GM06990 (cell line): ENCODE measurements around the gene KMO.

Source experiments
- DNase-seq: peaks from one replicate; pipeline ENCODE4 v3.0.0-alpha.2; 2011; ENCODE audit not compliant: insufficient read length; ENCODE audit errors: extremely low read depth
- H3K27me3 ChIP-seq: replicated peaks from 2 replicates; pipeline ENCODE4 v1.6.0; 2011; ENCODE audit warnings: low read length; ENCODE audit not compliant: control insufficient read depth, insufficient read depth
- H3K36me3 ChIP-seq: 2 replicates; pipeline ENCODE4 v1.5.1; 2011; ENCODE audit warnings: low read length; ENCODE audit not compliant: control insufficient read depth, insufficient read depth
- H3K4me3 ChIP-seq: replicated peaks from 2 replicates; pipeline ENCODE4 v1.5.1; 2011; ENCODE audit warnings: low read depth, mild to moderate bottlenecking, control low read depth, low read length
- TF ChIP-seq, protein P1 (sequence below): IDR thresholded peaks from 2 replicates; pipeline ENCODE4 v1.5.1; 2011; ENCODE audit warnings: low read length, control low read depth, mild to moderate bottlenecking, inconsistent platforms; ENCODE audit not compliant: insufficient read depth, poor library complexity, severe bottlenecking

Gene KMO

GRCh38 chr1:241519308-241520079, 12.7 kb upstream of the KMO start, which contains the start of gene FH:
TSS of gene FH (minus strand) at chr1:241519755. CDS start at chr1:241519722, 33 bp downstream.
- peak within 1 kb of the TSS; percentile 82 for H3K4me3 ChIP-seq
- TF ChIP-seq, protein P1, sequence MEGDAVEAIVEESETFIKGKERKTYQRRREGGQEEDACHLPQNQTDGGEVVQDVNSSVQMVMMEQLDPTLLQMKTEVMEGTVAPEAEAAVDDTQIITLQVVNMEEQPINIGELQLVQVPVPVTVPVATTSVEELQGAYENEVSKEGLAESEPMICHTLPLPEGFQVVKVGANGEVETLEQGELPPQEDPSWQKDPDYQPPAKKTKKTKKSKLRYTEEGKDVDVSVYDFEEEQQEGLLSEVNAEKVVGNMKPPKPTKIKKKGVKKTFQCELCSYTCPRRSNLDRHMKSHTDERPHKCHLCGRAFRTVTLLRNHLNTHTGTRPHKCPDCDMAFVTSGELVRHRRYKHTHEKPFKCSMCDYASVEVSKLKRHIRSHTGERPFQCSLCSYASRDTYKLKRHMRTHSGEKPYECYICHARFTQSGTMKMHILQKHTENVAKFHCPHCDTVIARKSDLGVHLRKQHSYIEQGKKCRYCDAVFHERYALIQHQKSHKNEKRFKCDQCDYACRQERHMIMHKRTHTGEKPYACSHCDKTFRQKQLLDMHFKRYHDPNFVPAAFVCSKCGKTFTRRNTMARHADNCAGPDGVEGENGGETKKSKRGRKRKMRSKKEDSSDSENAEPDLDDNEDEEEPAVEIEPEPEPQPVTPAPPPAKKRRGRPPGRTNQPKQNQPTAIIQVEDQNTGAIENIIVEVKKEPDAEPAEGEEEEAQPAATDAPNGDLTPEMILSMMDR: no peak

GRCh38 chr1:241520080-241520465, 12.1 kb upstream of the KMO start:
- H3K27me3 ChIP-seq: no peaks in the 10 kb centered on the region
- H3K4me3 ChIP-seq: peak overlapping the region; percentile 58
- DNase-seq: no peak
- no peaks in the 10 kb centered on the region for H3K36me3 ChIP-seq
- TF ChIP-seq, protein P1: no peak

More at GRCh38 chr1:241519308-241520079, 12.7 kb upstream of the KMO start, which contains the start of gene FH:
- no peaks in the 10 kb centered on the region for H3K27me3 ChIP-seq
- DNase-seq: peak; percentile 95
- no peaks in the 10 kb centered on the region for H3K36me3 ChIP-seq

GRCh38 chr1:241521718-241522117, 10.5 kb upstream of the KMO start:
- no peak for DNase-seq
- H3K4me3 ChIP-seq: no peak overlapping the region
- no peaks in the 10 kb centered on the region for H3K36me3 ChIP-seq
- TF ChIP-seq, protein P1: no peak
- no peaks in the 10 kb centered on the region for H3K27me3 ChIP-seq

- H3K27me3 ChIP-seq: no peaks in the 10 kb centered on the region
- H3K36me3 ChIP-seq: no peaks in the 10 kb centered on the region
- TF ChIP-seq, protein P1: no peak
- no peak overlapping the region for H3K4me3 ChIP-seq
- no peak for DNase-seq
Observed at GRCh38 chr1:241525026-241525425, 7.2 kb upstream of the KMO start.

DNA sequence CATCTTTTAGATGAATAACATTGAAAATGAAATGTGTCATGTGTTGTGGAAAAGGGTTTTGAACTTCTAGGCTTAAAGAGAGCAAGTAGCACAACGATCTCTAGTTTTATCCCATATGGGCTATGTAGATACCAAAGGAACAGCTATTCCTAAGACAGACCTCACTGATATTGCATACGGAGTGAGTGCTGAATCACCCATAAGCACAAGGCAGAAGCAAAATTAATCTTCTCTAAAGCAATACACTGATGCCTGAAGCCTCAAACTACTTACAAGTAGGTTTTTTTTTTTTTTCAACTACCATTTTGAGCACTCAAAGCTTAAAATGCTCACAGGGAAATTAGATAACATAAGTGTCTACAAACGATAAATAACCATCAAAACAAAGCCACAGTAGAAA, 5.0 kb upstream of the KMO start:
- DNase-seq: no peak
- TF ChIP-seq, protein P1: no peak
- Histone ChIP-seq H3K4me3 (no peak overlapping the region), H3K36me3 (no peaks in the 10 kb centered on the region), H3K27me3 (no peaks in the 10 kb centered on the region)
